Measurements from ENCODE around the gene TMEM185B. TPM values are rescaled to one million over a fixed set of nuclear protein-coding genes. Genes with fewer than 3 reads are reported as not detected.

Gene TMEM185B
- total RNA-seq, 6 donors from 2014 or later = 15.3 to 29.3 (median 25.5) TPM

GRCh38 chr2:120246546-120247300 is 23.5 kb upstream of the TMEM185B start:
- H3K4me1 ChIP-seq = peaks cover 10 to 23% (median 21%) of the 10 kb centered on the region in 4 donors
- H3K36me3 ChIP-seq = no peaks in the 10 kb centered on the region
- no peak for TF ChIP-seq EP300 (IDR thresholded peaks at IDR 0.05)
- TF ChIP-seq POLR2AphosphoS5 (IDR thresholded peaks at IDR 0.05) = no peak
- TF ChIP-seq CTCF (IDR thresholded peaks at IDR 0.05) = no peak
- TF ChIP-seq POLR2A (IDR thresholded peaks at IDR 0.05) = no peak
- DNase-seq = no peak
- H3K9me3 ChIP-seq = no peaks in the 10 kb centered on the region
- 77 to 80% methylated on average over 16 to 20 of the region's 20 CpGs for WGBS, 2 donors
- no peaks in the 10 kb centered on the region for H3K27me3 ChIP-seq
- ATAC-seq (ENCODE audit: low FRiP score in 2 of 2) = no peak
- H3K27ac ChIP-seq = no peak overlapping the region
- H3K4me3 ChIP-seq = no peak overlapping the region

GRCh38 chr2:120245520-120246332 is 22.5 kb upstream of the TMEM185B start:
- H3K4me1 ChIP-seq = peaks cover 7 to 19% (median 17%) of the 10 kb centered on the region in 4 donors
- peak; percentile 33 to 54 for ATAC-seq (ENCODE audit: low FRiP score in 2 of 2)
- no peaks in the 10 kb centered on the region for H3K27me3 ChIP-seq
- H3K9me3 ChIP-seq = no peaks in the 10 kb centered on the region
- H3K36me3 ChIP-seq = no peaks in the 10 kb centered on the region
- TF ChIP-seq EP300 (IDR thresholded peaks at IDR 0.05) (no peak), POLR2AphosphoS5 (IDR thresholded peaks at IDR 0.05) (peak in 1 of 2 donors; percentile 10), CTCF (IDR thresholded peaks at IDR 0.05) (no peak), POLR2A (IDR thresholded peaks at IDR 0.05) (peak in 1 of 4 donors; percentile 19)
- DNase-seq = peak in 1 of 2 donors; percentile 69
- WGBS, 2 donors = 62 to 69% methylated on average over 10 to 15 of the region's 15 CpGs
- peak overlapping the region; percentile 11 to 57 (median 40) for H3K27ac ChIP-seq
- no peak overlapping the region for H3K4me3 ChIP-seq

GRCh38 chr2:120244656-120245519 is 21.7 kb upstream of the TMEM185B start:
- WGBS, 2 donors = 78 to 79% methylated on average over 6 to 12 of the region's 12 CpGs
- no peaks in the 10 kb centered on the region for H3K9me3 ChIP-seq
- peak overlapping the region; percentile 11 to 57 (median 40) for H3K27ac ChIP-seq
- ATAC-seq (ENCODE audit: low FRiP score in 2 of 2) = peak; percentile 4 to 47
- no peak for DNase-seq
- peaks cover 8 to 26% (median 20%) of the 10 kb centered on the region in 4 donors for H3K4me1 ChIP-seq
- H3K36me3 ChIP-seq = no peaks in the 10 kb centered on the region
- H3K27me3 ChIP-seq = no peaks in the 10 kb centered on the region
- no peak overlapping the region for H3K4me3 ChIP-seq
- TF ChIP-seq EP300 (IDR thresholded peaks at IDR 0.05) (no peak), CTCF (IDR thresholded peaks at IDR 0.05) (no peak), POLR2AphosphoS5 (IDR thresholded peaks at IDR 0.05) (no peak), POLR2A (IDR thresholded peaks at IDR 0.05) (no peak)

- Histone ChIP-seq H3K27me3 (no peaks in the 10 kb centered on the region), H3K36me3 (no peaks in the 10 kb centered on the region), H3K4me3 (no peak overlapping the region), H3K9me3 (no peaks in the 10 kb centered on the region), H3K27ac (no peak overlapping the region), H3K4me1 (peaks cover 17 to 33% (median 29%) of the 10 kb centered on the region in 4 donors)
- TF ChIP-seq POLR2A (IDR thresholded peaks at IDR 0.05) (no peak), EP300 (IDR thresholded peaks at IDR 0.05) (no peak), CTCF (IDR thresholded peaks at IDR 0.05) (no peak), POLR2AphosphoS5 (IDR thresholded peaks at IDR 0.05) (no peak)
- WGBS, 2 donors = 95 to 99% methylated on average over 5 to 9 of the region's 9 CpGs
- DNase-seq (no peak), ATAC-seq (ENCODE audit: low FRiP score in 2 of 2) (no peak)
Observed at GRCh38 chr2:120243875-120244553, 20.8 kb upstream of the TMEM185B start.

Measured in upper lobe of left lung (tissue), 6 donors.